Transverse colon (tissue), 3 donors: Measurements from ENCODE around the gene C19orf38.

ENCODE experiments used
- CTCF ChIP-seq, 5 experiments: fragments of 200-600 bp in 3 of 5; fragments of 450-650 bp in 2 of 5; sonication (generic) in 3 of 5; IDR thresholded peaks; 1 replicate in 2 of 5; 2 replicates in 3 of 5; pipeline ENCODE4 v1.5.1; 2016 to 2017; ENCODE audit warnings: antibody characterized with exemption in 5 of 5, inconsistent platforms in 3 of 5, mild to moderate bottlenecking in 2 of 5, moderate library complexity in 1 of 5
- EP300 ChIP-seq: sonication (generic); formaldehyde crosslinking; IDR thresholded peaks from one replicate; pipeline ENCODE4 v1.6.1; 2017; ENCODE audit warnings: antibody characterized with exemption, low read depth
- POLR2A ChIP-seq: fragments of 450-650 bp; IDR thresholded peaks from one replicate; pipeline ENCODE4 v1.6.1; 2016; ENCODE audit warnings: antibody characterized with exemption, mild to moderate bottlenecking, moderate library complexity

DNA sequence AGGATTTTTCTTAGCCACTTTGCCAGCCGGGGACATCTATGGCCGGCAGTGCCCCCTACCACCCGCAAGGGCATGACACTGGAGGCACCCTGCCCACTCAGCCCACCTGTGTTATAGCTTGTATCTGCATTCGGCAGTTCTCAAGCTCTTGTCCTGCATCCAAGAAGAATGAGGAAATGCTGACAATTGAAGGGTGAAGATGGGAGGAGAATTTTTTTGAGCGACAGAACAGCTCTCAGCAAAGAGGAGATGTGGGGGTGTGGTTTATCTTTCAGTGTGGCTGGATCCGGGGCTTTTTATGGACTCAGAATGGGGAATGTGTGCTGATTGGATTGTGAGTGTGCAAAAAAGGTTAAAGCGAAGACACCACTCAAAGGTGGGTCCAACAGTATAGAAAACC, 5.4 kb upstream of the C19orf38 start:
- TF ChIP-seq CTCF (IDR thresholded peaks at IDR 0.05): no peak
- no peak for TF ChIP-seq POLR2A
- no peak for TF ChIP-seq EP300
